ENCODE measurements around the gene PPP1R12C. TPM values are rescaled to one million over a fixed set of nuclear protein-coding genes. Genes with fewer than 3 reads are reported as not detected.

PPP1R12C gene
- total RNA-seq, 1 experiment from 2014 or later, result 158 TPM

GRCh38 chr19:55112777-55113569 lies 4.5 kb downstream of the PPP1R12C start:
- H3K36me3 ChIP-seq (ENCODE audit: control insufficient read depth, insufficient read depth, low read length), result no peaks in the 10 kb centered on the region; the same call in 1 of the 2 replicates

GRCh38 chr19:55112246-55112776 lies 5.1 kb downstream of the PPP1R12C start:
- intact Hi-C loops (cut with micrococcal nuclease; ENCODE audit: unreplicated experiment) (no loop called here), in situ Hi-C loops (cut with HindIII; ENCODE audit: low pct_unique_long_range_greater_than_20kb, low sequenced_read_pairs) (no loop called here)
- no peak overlapping the region for H3K4me3 ChIP-seq (ENCODE audit: low read depth in 2 of 2, low read length in 2 of 2)
- H3K36me3 ChIP-seq (ENCODE audit: control insufficient read depth, insufficient read depth, low read length), result no peaks in the 10 kb centered on the region; the same call in 1 of the 2 replicates
- H3K9me3 ChIP-seq (ENCODE audit: control insufficient read depth, insufficient read depth, low read depth, low read length), result no peaks in the 10 kb centered on the region
- DNase-seq (ENCODE audit: low read depth, low spot score) (no peak), ATAC-seq (no peak)
- BruUV-seq (replicated peaks), result no TSS peak
- ChIA-PET POLR2A (no interaction called here), CTCF (no interaction called here)
- no peak overlapping the region for H3K27ac ChIP-seq (ENCODE audit: low read length)
- H3K4me1 ChIP-seq (ENCODE audit: control insufficient read depth, insufficient read depth, low read length), result peaks cover 29% of the 10 kb centered on the region
- no peaks in the 10 kb centered on the region for H3K27me3 ChIP-seq (ENCODE audit: control insufficient read depth, insufficient read depth, low read length)
- TF ChIP-seq POLR2AphosphoS5 (IDR thresholded peaks at IDR 0.05; ENCODE audit: low read depth, low read length) (no peak), CTCF (IDR thresholded peaks at IDR 0.05) (no peak), REST (IDR thresholded peaks at IDR 0.05; ENCODE audit: insufficient read depth in 1 of 2, low read depth in 2 of 2, low read length in 1 of 2) (no peak), SIN3A (IDR thresholded peaks at IDR 0.05; ENCODE audit: borderline replicate concordance, insufficient read depth, low read depth, low read length) (no peak)

More at GRCh38 chr19:55112777-55113569, 4.5 kb downstream of the PPP1R12C start:
- ChIA-PET CTCF (no interaction called here), POLR2A (no interaction called here)
- Histone ChIP-seq H3K4me3 (ENCODE audit: low read depth in 2 of 2, low read length in 2 of 2) (no peak overlapping the region), H3K4me1 (ENCODE audit: control insufficient read depth, insufficient read depth, low read length) (peaks cover 29% of the 10 kb centered on the region), H3K9me3 (ENCODE audit: control insufficient read depth, insufficient read depth, low read depth, low read length) (no peaks in the 10 kb centered on the region), H3K27me3 (ENCODE audit: control insufficient read depth, insufficient read depth, low read length) (no peaks in the 10 kb centered on the region), H3K27ac (ENCODE audit: low read length) (no peak overlapping the region; the same call in 1 of the 2 replicates)
- in situ Hi-C loops (cut with HindIII; ENCODE audit: low pct_unique_long_range_greater_than_20kb, low sequenced_read_pairs) (no loop called here), intact Hi-C loops (cut with micrococcal nuclease; ENCODE audit: unreplicated experiment) (no loop called here)
- BruUV-seq (replicated peaks), result no TSS peak
- ATAC-seq, result no peak
- TF ChIP-seq SIN3A (IDR thresholded peaks at IDR 0.05; ENCODE audit: borderline replicate concordance, insufficient read depth, low read depth, low read length) (no peak), POLR2AphosphoS5 (IDR thresholded peaks at IDR 0.05; ENCODE audit: low read depth, low read length) (no peak), TCF7L2 (IDR thresholded peaks at IDR 0.05; ENCODE audit: low read depth, low read length) (no peak), REST (IDR thresholded peaks at IDR 0.05; ENCODE audit: insufficient read depth in 1 of 2, low read depth in 2 of 2, low read length in 1 of 2) (no peak), CTCF (IDR thresholded peaks at IDR 0.05) (no peak)
- no peak for DNase-seq (ENCODE audit: low read depth, low spot score)
